ENCODE measurements around the gene SYT6. TPM values are rescaled to one million over a fixed set of nuclear protein-coding genes. Genes with fewer than 3 reads are reported as not detected.

Gene SYT6
- total and polyA plus RNA-seq, 11 donors = 0.08 to 0.77 (median 0.15) TPM; not detected in 7

DNA sequence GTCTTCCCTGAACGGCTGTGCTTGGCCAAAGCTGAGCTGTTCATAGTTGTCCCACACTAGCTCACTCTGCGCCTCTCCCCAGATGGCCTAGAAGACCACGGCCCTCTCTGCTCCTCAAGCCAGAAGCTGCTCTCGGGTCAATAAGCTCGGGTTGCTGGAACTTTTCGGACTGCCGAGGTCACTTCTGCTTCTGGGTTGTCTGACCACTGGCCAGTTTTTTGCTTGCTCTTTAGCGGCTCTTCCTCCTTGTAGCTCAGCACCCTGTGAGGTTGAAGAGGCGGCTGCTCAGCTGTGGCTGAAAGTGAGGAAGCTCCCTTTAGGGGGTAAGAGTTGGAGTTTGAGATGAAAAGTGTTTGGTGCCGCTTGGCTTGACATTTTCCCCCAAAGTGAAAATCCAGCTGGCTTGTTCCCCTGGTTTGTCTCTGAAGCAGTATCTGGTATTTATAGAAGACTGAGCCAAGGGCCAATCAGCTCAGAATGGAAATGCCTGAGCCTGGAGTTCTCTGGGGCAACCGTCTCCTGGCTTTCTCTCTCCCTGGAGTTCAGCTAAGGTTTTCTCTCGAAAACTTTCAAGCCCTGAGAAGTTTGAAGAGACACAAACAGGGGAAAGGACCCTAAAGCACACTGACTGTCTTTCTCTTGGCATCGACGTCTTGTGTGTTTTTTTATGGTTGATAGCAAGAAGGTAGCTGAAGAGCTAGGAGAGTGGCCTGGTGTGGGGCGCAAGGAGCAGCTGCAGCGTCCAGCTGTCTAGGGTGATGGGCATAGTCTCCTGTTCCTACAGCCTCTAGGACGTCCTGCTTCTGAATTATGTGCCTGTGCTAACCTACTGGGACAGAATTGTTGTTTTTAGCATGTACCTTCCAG, 72.0 kb downstream of the SYT6 start:
- 30 to 59% (median 39%) methylated on average over 12 to 17 of the region's 17 CpGs for WGBS, 4 donors
- ATAC-seq (peak; percentile 26 to 71 (median 67)), DNase-seq (peak in 4 of 5 donors; percentile 24 to 57 (median 34))
- peak overlapping the region in 1 of 12 donors; percentile 18 for H3K4me3 ChIP-seq
- peaks cover 0 to 29% (median 15%) of the 10 kb centered on the region in 12 donors for H3K4me1 ChIP-seq
- intact Hi-C loops (cut with DNase I) = no loop called here
- H3K36me3 ChIP-seq = no peaks in the 10 kb centered on the region
- H3K27me3 ChIP-seq = no peaks in the 10 kb centered on the region
- peak overlapping the region in 5 of 12 donors; percentile 2 to 57 (median 39) for H3K27ac ChIP-seq
- TF ChIP-seq, protein P1, sequence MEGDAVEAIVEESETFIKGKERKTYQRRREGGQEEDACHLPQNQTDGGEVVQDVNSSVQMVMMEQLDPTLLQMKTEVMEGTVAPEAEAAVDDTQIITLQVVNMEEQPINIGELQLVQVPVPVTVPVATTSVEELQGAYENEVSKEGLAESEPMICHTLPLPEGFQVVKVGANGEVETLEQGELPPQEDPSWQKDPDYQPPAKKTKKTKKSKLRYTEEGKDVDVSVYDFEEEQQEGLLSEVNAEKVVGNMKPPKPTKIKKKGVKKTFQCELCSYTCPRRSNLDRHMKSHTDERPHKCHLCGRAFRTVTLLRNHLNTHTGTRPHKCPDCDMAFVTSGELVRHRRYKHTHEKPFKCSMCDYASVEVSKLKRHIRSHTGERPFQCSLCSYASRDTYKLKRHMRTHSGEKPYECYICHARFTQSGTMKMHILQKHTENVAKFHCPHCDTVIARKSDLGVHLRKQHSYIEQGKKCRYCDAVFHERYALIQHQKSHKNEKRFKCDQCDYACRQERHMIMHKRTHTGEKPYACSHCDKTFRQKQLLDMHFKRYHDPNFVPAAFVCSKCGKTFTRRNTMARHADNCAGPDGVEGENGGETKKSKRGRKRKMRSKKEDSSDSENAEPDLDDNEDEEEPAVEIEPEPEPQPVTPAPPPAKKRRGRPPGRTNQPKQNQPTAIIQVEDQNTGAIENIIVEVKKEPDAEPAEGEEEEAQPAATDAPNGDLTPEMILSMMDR (IDR thresholded peaks at IDR 0.05) = no peak
- TF ChIP-seq POLR2A (IDR thresholded peaks at IDR 0.05) = no peak
- no peaks in the 10 kb centered on the region for H3K9me3 ChIP-seq

DNA sequence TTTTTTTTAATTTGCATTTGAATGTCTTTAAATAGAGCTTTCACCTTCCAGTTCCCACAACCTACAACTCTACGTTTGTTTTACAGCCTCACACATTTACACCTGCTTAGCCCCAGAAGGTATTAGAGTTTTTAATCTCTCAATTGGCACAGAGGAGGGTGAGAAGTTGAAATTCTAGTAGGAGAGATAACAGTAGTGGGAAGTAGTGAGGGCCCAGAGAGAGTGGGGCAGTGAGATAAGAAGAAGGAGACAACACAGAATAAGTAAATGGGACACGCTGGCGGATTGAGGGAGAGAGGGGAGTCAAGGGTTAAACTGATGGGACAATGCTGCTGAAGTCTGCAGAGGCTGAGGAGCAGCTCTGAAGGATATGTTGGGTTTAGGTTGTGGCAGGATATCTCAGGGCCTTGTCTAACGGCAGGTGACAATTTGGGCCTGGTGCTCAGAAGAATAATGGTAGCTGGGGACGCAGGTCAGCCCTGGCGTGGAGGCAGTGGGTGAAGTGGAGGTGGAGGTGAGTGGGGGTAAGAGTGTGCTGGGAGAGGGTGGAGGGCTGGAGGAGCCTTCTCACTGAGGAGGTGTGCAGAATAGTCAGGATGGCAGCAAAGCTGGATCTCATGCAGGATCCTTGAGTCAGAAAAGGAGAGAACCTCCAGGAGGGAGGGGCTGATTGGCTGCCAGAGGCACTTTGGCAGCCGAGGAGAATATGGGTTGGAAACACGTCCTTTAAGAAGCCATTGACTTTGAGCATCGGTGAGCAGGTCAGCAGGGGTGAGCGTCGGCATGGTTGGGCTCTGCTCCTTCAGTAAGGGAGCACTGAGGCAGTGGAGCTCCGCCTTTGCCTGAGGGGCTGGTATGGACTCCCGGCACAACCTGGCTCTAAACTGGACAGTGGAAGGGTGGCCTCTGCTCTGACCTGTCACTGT, 72.9 kb downstream of the SYT6 start:
- Histone ChIP-seq H3K9me3 (no peaks in the 10 kb centered on the region), H3K27ac (peak overlapping the region in 5 of 12 donors; percentile 2 to 57 (median 39)), H3K4me1 (peaks cover 0 to 37% (median 15%) of the 10 kb centered on the region in 12 donors), H3K36me3 (no peaks in the 10 kb centered on the region), H3K27me3 (no peaks in the 10 kb centered on the region), H3K4me3 (no peak overlapping the region)
- intact Hi-C loops (cut with DNase I) = no loop called here
- WGBS, 4 donors = 72 to 80% (median 74%) methylated on average over 13 of the region's 13 CpGs
- ATAC-seq (peak in 1 of 4 donors; percentile 10), DNase-seq (no peak)
- no peak for TF ChIP-seq POLR2A (IDR thresholded peaks at IDR 0.05)
- TF ChIP-seq, protein P1 (IDR thresholded peaks at IDR 0.05) = no peak

DNA sequence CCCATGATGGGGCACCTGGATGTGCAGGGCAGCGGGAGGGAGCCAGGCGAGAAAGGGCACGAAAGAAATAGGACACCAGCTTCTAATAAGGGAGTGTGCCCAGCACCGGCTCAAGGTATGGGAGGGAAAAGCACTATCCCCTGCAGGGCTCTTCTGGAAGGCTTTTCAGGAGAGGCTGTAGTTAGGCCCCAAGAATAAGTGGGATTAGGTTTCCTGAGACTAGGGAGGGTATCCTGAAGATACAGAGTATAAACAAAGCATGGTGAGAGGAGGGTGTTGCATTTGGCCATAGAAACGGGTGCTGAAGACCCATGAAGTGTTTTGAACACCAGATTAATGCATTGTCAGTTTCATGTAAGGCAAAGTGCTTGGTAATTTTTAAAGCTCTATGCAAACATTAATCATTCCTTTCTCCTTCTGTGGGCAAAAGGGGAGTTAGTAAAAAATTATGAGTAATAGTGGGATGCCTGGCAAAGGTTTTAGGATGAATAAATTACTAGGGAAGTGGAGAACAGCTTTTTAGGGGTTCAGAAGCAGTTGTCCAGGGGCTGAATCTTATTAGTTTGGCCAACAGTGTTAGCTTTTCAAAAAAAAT, 74.0 kb downstream of the SYT6 start:
- no peak for ATAC-seq
- TF ChIP-seq, protein P1 (IDR thresholded peaks at IDR 0.05) = no peak
- no peak for TF ChIP-seq POLR2A (IDR thresholded peaks at IDR 0.05)
- WGBS, 4 donors = 88 to 94% (median 91%) methylated on average over 5 of the region's 5 CpGs

More for the DNA sequence above, 74.0 kb downstream of the SYT6 start:
- H3K36me3 ChIP-seq = no peaks in the 10 kb centered on the region
- no peaks in the 10 kb centered on the region for H3K9me3 ChIP-seq
- no peak overlapping the region for H3K27ac ChIP-seq
- no peaks in the 10 kb centered on the region for H3K27me3 ChIP-seq
- intact Hi-C loops (cut with DNase I) = loop anchor here in 1 of 10 donors (10.0 kb wide), 1 partner anchor 55 kb away; no protein-coding TSS in a partner anchor
- H3K4me1 ChIP-seq = peaks cover 0 to 41% (median 15%) of the 10 kb centered on the region in 12 donors
- no peak for DNase-seq
- no peak overlapping the region for H3K4me3 ChIP-seq
